ENCODE results near the gene IL17B. TPM values are rescaled to one million over a fixed set of nuclear protein-coding genes. Genes with fewer than 3 reads are reported as not detected.

The IL17B gene
- total RNA-seq, 1 donor from 2014 or later, result not detected

DNA sequence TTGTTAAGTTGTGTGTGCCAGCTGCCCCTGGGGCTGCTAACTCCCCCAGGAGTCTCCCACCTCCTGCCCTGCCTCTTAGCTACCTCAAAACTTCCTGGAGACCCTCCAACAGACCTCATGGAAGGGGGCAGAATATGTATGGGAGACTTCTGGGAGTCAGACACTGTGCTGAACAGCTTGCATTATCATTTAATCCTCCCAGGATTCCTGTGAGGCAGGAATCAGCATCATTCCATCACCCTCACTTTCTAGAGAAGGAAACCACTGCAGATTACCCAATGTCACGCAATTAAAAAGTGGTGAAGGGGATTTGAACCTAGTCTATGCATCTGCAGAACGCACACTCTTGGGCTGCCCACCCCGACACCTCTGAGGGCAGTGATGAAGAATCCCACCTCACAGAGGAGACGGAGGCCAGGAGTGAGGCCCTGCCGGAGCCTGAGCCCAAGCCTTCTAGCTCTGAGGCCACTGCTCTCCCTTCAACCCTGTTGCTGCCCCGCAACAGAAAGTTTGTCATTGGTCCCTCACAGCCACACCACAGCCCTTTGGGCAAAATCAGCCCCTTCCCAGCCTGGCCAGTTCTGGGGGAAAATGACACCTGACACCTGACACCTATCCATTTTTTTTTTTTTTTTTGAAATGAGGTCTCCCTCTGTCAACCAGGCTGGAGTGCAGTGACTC, 30.3 kb upstream of the IL17B start:
- H3K27ac Mint-ChIP-seq, result no peak overlapping the region
- H3K36me3 Mint-ChIP-seq (ENCODE audit: insufficient read depth), result no peaks in the 10 kb centered on the region
- TF ChIP-seq CTCF (IDR thresholded peaks at IDR 0.05; ENCODE audit: unreplicated experiment), result no peak
- H3K9me3 Mint-ChIP-seq (ENCODE audit: low read depth), result no peaks in the 10 kb centered on the region
- peaks cover 11% of the 10 kb centered on the region for H3K27me3 Mint-ChIP-seq
- no peak overlapping the region for H3K4me3 Mint-ChIP-seq (ENCODE audit: low read depth)
- no peaks in the 10 kb centered on the region for H3K4me1 Mint-ChIP-seq (ENCODE audit: low read depth)
- DNase-seq (ENCODE audit: low spot score, unreplicated experiment), result no peak

GRCh38 chr5:149408252-149409099, 29.4 kb upstream of the IL17B start:
- TF ChIP-seq CTCF (IDR thresholded peaks at IDR 0.05; ENCODE audit: unreplicated experiment), result no peak
- no peak overlapping the region for H3K27ac Mint-ChIP-seq
- no peaks in the 10 kb centered on the region for H3K36me3 Mint-ChIP-seq (ENCODE audit: insufficient read depth)
- peaks cover 11% of the 10 kb centered on the region for H3K27me3 Mint-ChIP-seq
- no peak for DNase-seq (ENCODE audit: low spot score, unreplicated experiment)
- H3K9me3 Mint-ChIP-seq (ENCODE audit: low read depth), result no peaks in the 10 kb centered on the region
- no peaks in the 10 kb centered on the region for H3K4me1 Mint-ChIP-seq (ENCODE audit: low read depth)
- no peak overlapping the region for H3K4me3 Mint-ChIP-seq (ENCODE audit: low read depth)

GRCh38 chr5:149407323-149408251, 28.5 kb upstream of the IL17B start:
- H3K4me3 Mint-ChIP-seq (ENCODE audit: low read depth), result no peak overlapping the region
- no peaks in the 10 kb centered on the region for H3K9me3 Mint-ChIP-seq (ENCODE audit: low read depth)
- peaks cover 11% of the 10 kb centered on the region for H3K27me3 Mint-ChIP-seq
- H3K4me1 Mint-ChIP-seq (ENCODE audit: low read depth), result no peaks in the 10 kb centered on the region
- H3K27ac Mint-ChIP-seq, result no peak overlapping the region
- H3K36me3 Mint-ChIP-seq (ENCODE audit: insufficient read depth), result no peaks in the 10 kb centered on the region
- no peak for DNase-seq (ENCODE audit: low spot score, unreplicated experiment)
- TF ChIP-seq CTCF (IDR thresholded peaks at IDR 0.05; ENCODE audit: unreplicated experiment), result no peak

DNA sequence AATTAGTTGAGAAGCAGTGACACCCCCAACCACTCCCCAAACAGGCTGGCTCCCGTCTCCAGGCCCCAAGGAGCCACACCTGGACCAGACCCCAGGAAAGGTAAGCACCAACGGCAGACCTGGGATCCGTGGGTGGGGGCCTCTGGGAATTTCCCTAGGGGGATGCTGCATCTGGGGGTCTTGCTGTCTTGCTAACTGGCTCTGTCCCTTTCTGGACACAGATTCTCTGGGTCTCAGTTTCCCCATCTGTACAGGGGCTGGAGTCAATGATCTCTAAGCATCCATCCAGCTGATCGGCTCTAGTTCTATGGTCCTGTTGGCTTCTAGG, 27.9 kb upstream of the IL17B start:
- H3K9me3 Mint-ChIP-seq (ENCODE audit: low read depth), result no peaks in the 10 kb centered on the region

More for the DNA sequence above, 27.9 kb upstream of the IL17B start:
- no peak for TF ChIP-seq CTCF (IDR thresholded peaks at IDR 0.05; ENCODE audit: unreplicated experiment)
- DNase-seq (ENCODE audit: low spot score, unreplicated experiment), result no peak
- H3K27ac Mint-ChIP-seq, result no peak overlapping the region
- no peaks in the 10 kb centered on the region for H3K4me1 Mint-ChIP-seq (ENCODE audit: low read depth)
- H3K4me3 Mint-ChIP-seq (ENCODE audit: low read depth), result no peak overlapping the region
- H3K36me3 Mint-ChIP-seq (ENCODE audit: insufficient read depth), result no peaks in the 10 kb centered on the region
- H3K27me3 Mint-ChIP-seq, result peaks cover 11% of the 10 kb centered on the region

Measured in progenitor cell of endocrine pancreas (in vitro differentiated cells).